Thyroid gland (tissue), 4 donors: ENCODE data around the gene OTOG. TPM values are rescaled to one million over a fixed set of nuclear protein-coding genes. Genes with fewer than 3 reads are reported as not detected.

Source experiments
- DNase-seq, 2 donors: peaks; one replicate each; pipeline ENCODE4 v3.0.0-alpha.2; 2019
- H3K27ac ChIP-seq, 3 donors: fragments of 200-600 bp; sonication (generic); 1 replicate in 2 of 3; 2 replicates in 1 of 3; pipeline ENCODE4 v1.5.1; 2016 to 2019; ENCODE audit warnings: mild to moderate bottlenecking in 1 of 3, moderate library complexity in 1 of 3
- H3K27me3 ChIP-seq: fragments of 200-600 bp; sonication (generic); one replicate; pipeline ENCODE4 v1.5.1; 2019
- H3K36me3 ChIP-seq, 2 donors: fragments of 200-600 bp; sonication (generic); one replicate each; pipeline ENCODE4 v1.5.1; 2016 to 2019
- H3K4me1 ChIP-seq, 2 donors: fragments of 200-600 bp; sonication (generic); one replicate each; pipeline ENCODE4 v1.5.1; 2017 to 2019
- H3K4me3 ChIP-seq, 3 donors: fragments of 200-600 bp; sonication (generic); replicated peaks in 1 of 3; 1 replicate in 2 of 3; 2 replicates in 1 of 3; pipeline ENCODE4 v1.5.1; 2016; ENCODE audit warnings: mild to moderate bottlenecking in 1 of 3
- H3K9me3 ChIP-seq: fragments of 200-600 bp; sonication (generic); one replicate; pipeline ENCODE4 v1.5.1; 2017
- POLR2A ChIP-seq, 2 donors: fragments of 450-650 bp; IDR thresholded peaks; one replicate each; pipeline ENCODE4 v1.6.1; 2017; ENCODE audit warnings: antibody characterized with exemption in 2 of 2, mild to moderate bottlenecking in 2 of 2, moderate library complexity in 1 of 2
- WGBS, 2 donors: methylation state at CpG; one replicate each; pipeline ENCODE4 v1.1.5; 2017; 5-methylcytosine and 5-hydroxymethylcytosine counted together
- intact Hi-C: fragments of 100-400 bp; cut with DNase I; formaldehyde crosslinking; loops from one replicate; pipeline ENCODE4 v1.15.1; 2023
- total RNA-seq, 4 donors: library from RNA; depleted of rRNA; stranded (reverse); fragments of >200 nt; gene quantifications; one replicate each; pipeline ENCODE4 v1.2.3, GENCODE V29; 2016
- TF ChIP-seq, protein P1 (sequence below), 6 experiments: fragments of 200-600 bp in 3 of 6; fragments of 450-650 bp in 3 of 6; sonication (generic) in 3 of 6; IDR thresholded peaks; one replicate each; pipeline ENCODE4 v1.5.1; 2016 to 2019; ENCODE audit warnings: antibody characterized with exemption in 6 of 6, mild to moderate bottlenecking in 2 of 6, inconsistent platforms in 1 of 6, moderate library complexity in 1 of 6

Gene OTOG
- total RNA-seq, 4 donors from 2014 or later = not detected

DNA sequence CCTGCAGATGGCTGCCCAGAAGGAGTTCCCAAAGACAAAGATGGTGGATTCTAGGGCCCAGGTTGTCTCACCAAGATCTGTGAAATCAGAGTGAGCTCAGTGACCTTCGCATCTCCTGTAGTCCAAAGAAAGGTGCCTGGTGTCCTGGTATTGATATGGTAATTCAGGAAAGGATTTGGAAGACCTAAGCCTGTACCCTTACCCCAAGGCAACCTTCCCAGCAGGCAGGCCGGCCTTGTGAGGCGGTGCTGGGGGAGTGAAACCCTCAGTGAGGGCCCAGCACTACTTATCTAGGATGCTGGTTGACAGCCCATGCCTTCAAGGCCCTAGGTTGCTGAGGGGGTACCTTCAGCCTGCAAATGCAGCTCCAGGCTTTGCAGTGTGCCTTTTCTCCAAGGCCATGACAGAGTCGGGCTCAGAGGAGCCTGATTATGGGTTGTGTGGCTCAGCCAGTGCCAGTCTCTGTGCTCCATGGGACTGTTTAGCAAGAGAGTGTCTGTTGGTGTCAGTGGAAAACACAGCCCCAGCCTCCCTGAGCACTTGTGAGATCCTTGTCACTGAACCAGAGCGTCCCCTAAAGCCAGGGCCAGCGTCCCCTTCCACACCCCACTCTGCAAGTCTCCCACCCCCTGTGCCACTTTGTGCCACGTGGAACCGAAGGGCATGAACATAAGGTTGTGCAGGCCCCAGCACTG, 99.5 kb downstream of the OTOG start:
- DNase-seq = no peak
- Histone ChIP-seq H3K4me3 (no peak overlapping the region), H3K27me3 (no peaks in the 10 kb centered on the region), H3K27ac (no peak overlapping the region), H3K9me3 (no peaks in the 10 kb centered on the region), H3K36me3 (no peaks in the 10 kb centered on the region), H3K4me1 (no peaks in the 10 kb centered on the region)
- intact Hi-C loops = no loop called here
- no peak for TF ChIP-seq POLR2A (IDR thresholded peaks at IDR 0.05)
- TF ChIP-seq, protein P1, sequence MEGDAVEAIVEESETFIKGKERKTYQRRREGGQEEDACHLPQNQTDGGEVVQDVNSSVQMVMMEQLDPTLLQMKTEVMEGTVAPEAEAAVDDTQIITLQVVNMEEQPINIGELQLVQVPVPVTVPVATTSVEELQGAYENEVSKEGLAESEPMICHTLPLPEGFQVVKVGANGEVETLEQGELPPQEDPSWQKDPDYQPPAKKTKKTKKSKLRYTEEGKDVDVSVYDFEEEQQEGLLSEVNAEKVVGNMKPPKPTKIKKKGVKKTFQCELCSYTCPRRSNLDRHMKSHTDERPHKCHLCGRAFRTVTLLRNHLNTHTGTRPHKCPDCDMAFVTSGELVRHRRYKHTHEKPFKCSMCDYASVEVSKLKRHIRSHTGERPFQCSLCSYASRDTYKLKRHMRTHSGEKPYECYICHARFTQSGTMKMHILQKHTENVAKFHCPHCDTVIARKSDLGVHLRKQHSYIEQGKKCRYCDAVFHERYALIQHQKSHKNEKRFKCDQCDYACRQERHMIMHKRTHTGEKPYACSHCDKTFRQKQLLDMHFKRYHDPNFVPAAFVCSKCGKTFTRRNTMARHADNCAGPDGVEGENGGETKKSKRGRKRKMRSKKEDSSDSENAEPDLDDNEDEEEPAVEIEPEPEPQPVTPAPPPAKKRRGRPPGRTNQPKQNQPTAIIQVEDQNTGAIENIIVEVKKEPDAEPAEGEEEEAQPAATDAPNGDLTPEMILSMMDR (IDR thresholded peaks at IDR 0.05) = no peak
- WGBS, 2 donors = 79 to 84% methylated on average over 5 to 8 of the region's 8 CpGs

DNA sequence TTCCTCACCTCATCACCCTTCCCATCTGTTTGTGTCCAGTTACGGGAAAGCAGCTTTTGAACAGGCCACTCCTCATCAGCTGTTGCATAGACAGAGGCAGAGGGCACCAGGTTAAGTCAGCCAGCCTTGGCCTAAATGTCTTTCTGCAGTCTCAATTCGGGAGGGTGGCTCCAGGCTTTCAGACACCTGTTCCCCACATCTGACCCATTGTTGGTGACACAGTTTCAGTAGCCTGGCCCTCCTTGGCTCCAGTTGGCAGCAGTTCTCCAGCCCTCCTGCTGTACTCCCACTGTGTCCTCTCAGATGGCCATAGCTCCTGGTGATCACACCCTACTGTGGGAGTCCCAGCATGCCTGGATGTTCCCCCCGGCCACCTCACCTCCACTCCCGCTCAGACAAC, 101.5 kb downstream of the OTOG start:
- TF ChIP-seq, protein P1 (IDR thresholded peaks at IDR 0.05) = no peak
- no peak for TF ChIP-seq POLR2A (IDR thresholded peaks at IDR 0.05)
- DNase-seq = no peak
- intact Hi-C loops = no loop called here
- WGBS, 2 donors = 75 to 90% methylated on average over 3 to 4 of the region's 4 CpGs
- Histone ChIP-seq H3K27me3 (no peaks in the 10 kb centered on the region), H3K4me1 (no peaks in the 10 kb centered on the region), H3K4me3 (no peak overlapping the region), H3K27ac (no peak overlapping the region), H3K36me3 (no peaks in the 10 kb centered on the region), H3K9me3 (no peaks in the 10 kb centered on the region)

DNA sequence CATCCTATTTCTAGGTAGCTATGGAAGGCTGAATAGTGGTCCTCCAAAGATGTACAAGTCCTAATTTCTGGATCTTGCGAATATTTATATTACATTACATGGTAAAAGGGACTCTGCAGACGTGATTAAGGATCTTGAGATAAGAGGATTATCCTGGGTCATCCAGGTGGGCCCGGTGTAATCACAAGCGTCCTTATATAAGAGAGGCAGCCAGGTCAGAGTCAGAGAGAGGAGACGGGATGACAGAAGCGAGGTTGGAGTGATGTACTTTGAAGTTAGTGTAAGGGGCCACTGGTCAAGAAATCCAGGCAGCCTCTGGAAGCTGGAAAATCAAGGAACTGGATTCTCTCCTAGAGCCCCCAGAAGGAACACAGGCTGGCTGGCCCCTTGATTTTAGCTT, 102.2 kb downstream of the OTOG start:
- WGBS, 2 donors = 49 to 55% methylated on average over 6 of the region's 6 CpGs
- Histone ChIP-seq H3K27ac (no peak overlapping the region), H3K4me1 (no peaks in the 10 kb centered on the region), H3K9me3 (no peaks in the 10 kb centered on the region), H3K27me3 (no peaks in the 10 kb centered on the region), H3K36me3 (no peaks in the 10 kb centered on the region), H3K4me3 (no peak overlapping the region)
- no peak for DNase-seq
- TF ChIP-seq POLR2A (IDR thresholded peaks at IDR 0.05) = no peak
- TF ChIP-seq, protein P1 (IDR thresholded peaks at IDR 0.05) = no peak
- intact Hi-C loops = no loop called here

DNA sequence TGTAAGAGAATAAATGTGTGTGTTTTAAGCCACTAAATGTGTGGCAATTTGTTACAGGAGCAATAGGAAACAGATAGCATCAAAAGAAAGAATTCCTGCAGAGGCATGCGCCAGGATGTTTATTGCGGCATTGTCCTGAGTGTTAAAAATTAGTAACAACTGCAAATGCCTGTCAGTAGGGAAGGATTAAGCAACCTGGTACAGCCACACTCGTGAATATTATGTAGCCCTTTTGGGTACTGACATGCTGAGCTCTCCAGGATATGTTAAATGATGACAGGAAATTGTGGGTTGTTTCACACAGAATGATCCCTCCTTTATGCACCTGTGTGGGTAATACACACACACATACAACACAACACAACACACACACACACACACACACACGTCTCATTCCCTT, 102.6 kb downstream of the OTOG start:
- no peak overlapping the region for H3K27ac ChIP-seq
- H3K27me3 ChIP-seq = no peaks in the 10 kb centered on the region
- H3K4me1 ChIP-seq = no peaks in the 10 kb centered on the region
- TF ChIP-seq, protein P1 (IDR thresholded peaks at IDR 0.05) = no peak
- TF ChIP-seq POLR2A (IDR thresholded peaks at IDR 0.05) = no peak
- WGBS, 2 donors = 66 to 67% methylated on average over 4 of the region's 4 CpGs
- intact Hi-C loops = no loop called here
- no peak overlapping the region for H3K4me3 ChIP-seq
- no peaks in the 10 kb centered on the region for H3K9me3 ChIP-seq
- DNase-seq = no peak
- H3K36me3 ChIP-seq = no peaks in the 10 kb centered on the region

DNA sequence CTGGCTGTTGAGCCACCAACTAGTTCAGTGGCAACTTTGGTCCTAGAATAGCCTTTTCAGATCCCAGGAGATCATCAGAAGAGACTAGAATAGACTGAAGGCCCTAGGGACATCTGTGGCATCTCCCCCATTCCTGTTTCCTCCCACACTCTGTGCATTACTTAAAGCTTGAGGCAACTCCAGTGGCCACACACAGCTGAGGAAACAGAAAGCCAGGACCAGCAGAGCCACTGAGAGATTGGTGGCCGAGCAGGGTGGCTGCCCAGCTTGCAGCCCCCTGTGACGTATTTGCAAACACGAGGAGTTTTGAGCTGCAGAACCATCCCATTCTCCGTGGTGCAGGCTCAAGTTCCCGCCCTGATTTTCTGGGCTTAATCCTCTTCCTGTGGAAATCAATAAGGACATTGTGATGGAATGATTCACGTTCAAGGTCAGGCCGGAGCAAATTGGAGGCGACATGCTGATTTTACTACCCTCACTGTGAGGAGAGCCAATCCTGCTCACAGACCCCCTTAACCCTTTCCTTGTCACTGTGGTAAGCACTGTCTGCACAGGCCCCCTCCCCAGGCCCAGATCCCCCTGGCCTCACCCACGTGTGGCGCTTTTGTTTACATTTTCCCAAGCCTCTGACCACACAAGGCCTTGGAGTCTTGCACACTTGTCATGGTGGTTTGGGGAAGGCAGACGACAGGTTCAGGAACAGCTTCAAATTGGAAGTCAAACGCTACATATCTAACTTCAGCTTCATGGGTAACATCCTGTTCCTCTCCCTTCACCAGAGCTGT, 103.3 kb downstream of the OTOG start:
- Histone ChIP-seq H3K4me3 (no peak overlapping the region), H3K27ac (no peak overlapping the region), H3K4me1 (no peaks in the 10 kb centered on the region), H3K9me3 (no peaks in the 10 kb centered on the region), H3K27me3 (no peaks in the 10 kb centered on the region), H3K36me3 (no peaks in the 10 kb centered on the region)
- intact Hi-C loops = no loop called here
- DNase-seq = no peak
- WGBS, 2 donors = 34 to 35% methylated on average over 12 of the region's 12 CpGs
- TF ChIP-seq POLR2A (IDR thresholded peaks at IDR 0.05) = no peak
- TF ChIP-seq, protein P1 (IDR thresholded peaks at IDR 0.05) = no peak
